Measurements from ENCODE around the gene F12. TPM values are rescaled to one million over a fixed set of nuclear protein-coding genes. Genes with fewer than 3 reads are reported as not detected.
A peak's percentile ranks its signal among the peaks of the same experiment; 100 is the strongest.
"Not testable (repeated sequence)": the region's sequence is repeated elsewhere in the genome, so short reads cannot be mapped to it uniquely, and the experiment has no call there.

F12 gene
- total RNA-seq, 1 experiment from 2014 or later, result 8.2 TPM

- peak; percentile 99 for DNase-seq (ENCODE audit: low read depth, low spot score)
- in situ Hi-C loops (cut with HindIII; ENCODE audit: low pct_unique_long_range_greater_than_20kb, low sequenced_read_pairs), result no loop called here
Measured at GRCh38 chr5:177425801-177426565, 16.6 kb upstream of the F12 start.

- in situ Hi-C loops (cut with HindIII; ENCODE audit: low pct_unique_long_range_greater_than_20kb, low sequenced_read_pairs), result no loop called here
- no peak for DNase-seq (ENCODE audit: low read depth, low spot score)
Measured at GRCh38 chr5:177425196-177425800, 15.9 kb upstream of the F12 start.

- DNase-seq (ENCODE audit: low read depth, low spot score), result no peak
- in situ Hi-C loops (cut with HindIII; ENCODE audit: low pct_unique_long_range_greater_than_20kb, low sequenced_read_pairs), result no loop called here
Measured at GRCh38 chr5:177423671-177424070, 14.3 kb upstream of the F12 start.

GRCh38 chr5:177421062-177421798 is 11.9 kb upstream of the F12 start:
- in situ Hi-C loops (cut with HindIII; ENCODE audit: low pct_unique_long_range_greater_than_20kb, low sequenced_read_pairs), result no loop called here

GRCh38 chr5:177420472-177420871 is 11.1 kb upstream of the F12 start:
- in situ Hi-C loops (cut with HindIII; ENCODE audit: low pct_unique_long_range_greater_than_20kb, low sequenced_read_pairs); DNase-seq (ENCODE audit: low read depth, low spot score): not testable (repeated sequence)

More at GRCh38 chr5:177421062-177421798, 11.9 kb upstream of the F12 start:
- DNase-seq (ENCODE audit: low read depth, low spot score), result no peak

- in situ Hi-C loops (cut with HindIII; ENCODE audit: low pct_unique_long_range_greater_than_20kb, low sequenced_read_pairs), result no loop called here
- no peak for DNase-seq (ENCODE audit: low read depth, low spot score)
Measured at GRCh38 chr5:177419046-177419445, 9.7 kb upstream of the F12 start.

- in situ Hi-C loops (cut with HindIII; ENCODE audit: low pct_unique_long_range_greater_than_20kb, low sequenced_read_pairs); DNase-seq (ENCODE audit: low read depth, low spot score): not testable (repeated sequence)
Measured at GRCh38 chr5:177417081-177417480, 7.7 kb upstream of the F12 start.

- no peak for DNase-seq (ENCODE audit: low read depth, low spot score)
- in situ Hi-C loops (cut with HindIII; ENCODE audit: low pct_unique_long_range_greater_than_20kb, low sequenced_read_pairs), result no loop called here
Measured at GRCh38 chr5:177414481-177414880, 5.1 kb upstream of the F12 start.

GRCh38 chr5:177412603-177413233 is 3.4 kb upstream of the F12 start:
- DNase-seq (ENCODE audit: low read depth, low spot score), result no peak
- in situ Hi-C loops (cut with HindIII; ENCODE audit: low pct_unique_long_range_greater_than_20kb, low sequenced_read_pairs), result no loop called here

GRCh38 chr5:177410575-177410974 is 1.2 kb upstream of the F12 start:
- DNase-seq (ENCODE audit: low read depth, low spot score), result no peak
- in situ Hi-C loops (cut with HindIII; ENCODE audit: low pct_unique_long_range_greater_than_20kb, low sequenced_read_pairs), result no loop called here

- in situ Hi-C loops (cut with HindIII; ENCODE audit: low pct_unique_long_range_greater_than_20kb, low sequenced_read_pairs), result no loop called here
- DNase-seq (ENCODE audit: low read depth, low spot score), result no peak
Measured at GRCh38 chr5:177405805-177406204, 3.6 kb downstream of the F12 start.

GRCh38 chr5:177405312-177405711 is 4.1 kb downstream of the F12 start:
- in situ Hi-C loops (cut with HindIII; ENCODE audit: low pct_unique_long_range_greater_than_20kb, low sequenced_read_pairs), result no loop called here
- no peak for DNase-seq (ENCODE audit: low read depth, low spot score)

GRCh38 chr5:177404641-177405179 is 4.7 kb downstream of the F12 start:
- in situ Hi-C loops (cut with HindIII; ENCODE audit: low pct_unique_long_range_greater_than_20kb, low sequenced_read_pairs), result no loop called here
- DNase-seq (ENCODE audit: low read depth, low spot score), result no peak

GRCh38 chr5:177403792-177404640 is 5.3 kb downstream of the F12 start:
- in situ Hi-C loops (cut with HindIII; ENCODE audit: low pct_unique_long_range_greater_than_20kb, low sequenced_read_pairs), result no loop called here
- peak; percentile 75 for DNase-seq (ENCODE audit: low read depth, low spot score)

- DNase-seq (ENCODE audit: low read depth, low spot score), result no peak
Measured at GRCh38 chr5:177403102-177403791, 6.1 kb downstream of the F12 start.

GRCh38 chr5:177402271-177403043 is 6.9 kb downstream of the F12 start:
- peak; percentile 73 for DNase-seq (ENCODE audit: low read depth, low spot score)
- in situ Hi-C loops (cut with HindIII; ENCODE audit: low pct_unique_long_range_greater_than_20kb, low sequenced_read_pairs), result no loop called here

More at GRCh38 chr5:177403102-177403791, 6.1 kb downstream of the F12 start:
- in situ Hi-C loops (cut with HindIII; ENCODE audit: low pct_unique_long_range_greater_than_20kb, low sequenced_read_pairs), result no loop called here

Data from SK-MEL-5 (cell line).